ENCODE measurements around the gene NDOR1. TPM values are rescaled to one million over a fixed set of nuclear protein-coding genes. Genes with fewer than 3 reads are reported as not detected.
"Not testable (repeated sequence)": the region's sequence is repeated elsewhere in the genome, so short reads cannot be mapped to it uniquely, and the experiment has no call there.

The NDOR1 gene
- polyA plus RNA-seq, 5 donors: 6.9 to 16.1 (median 9.8) TPM

DNA sequence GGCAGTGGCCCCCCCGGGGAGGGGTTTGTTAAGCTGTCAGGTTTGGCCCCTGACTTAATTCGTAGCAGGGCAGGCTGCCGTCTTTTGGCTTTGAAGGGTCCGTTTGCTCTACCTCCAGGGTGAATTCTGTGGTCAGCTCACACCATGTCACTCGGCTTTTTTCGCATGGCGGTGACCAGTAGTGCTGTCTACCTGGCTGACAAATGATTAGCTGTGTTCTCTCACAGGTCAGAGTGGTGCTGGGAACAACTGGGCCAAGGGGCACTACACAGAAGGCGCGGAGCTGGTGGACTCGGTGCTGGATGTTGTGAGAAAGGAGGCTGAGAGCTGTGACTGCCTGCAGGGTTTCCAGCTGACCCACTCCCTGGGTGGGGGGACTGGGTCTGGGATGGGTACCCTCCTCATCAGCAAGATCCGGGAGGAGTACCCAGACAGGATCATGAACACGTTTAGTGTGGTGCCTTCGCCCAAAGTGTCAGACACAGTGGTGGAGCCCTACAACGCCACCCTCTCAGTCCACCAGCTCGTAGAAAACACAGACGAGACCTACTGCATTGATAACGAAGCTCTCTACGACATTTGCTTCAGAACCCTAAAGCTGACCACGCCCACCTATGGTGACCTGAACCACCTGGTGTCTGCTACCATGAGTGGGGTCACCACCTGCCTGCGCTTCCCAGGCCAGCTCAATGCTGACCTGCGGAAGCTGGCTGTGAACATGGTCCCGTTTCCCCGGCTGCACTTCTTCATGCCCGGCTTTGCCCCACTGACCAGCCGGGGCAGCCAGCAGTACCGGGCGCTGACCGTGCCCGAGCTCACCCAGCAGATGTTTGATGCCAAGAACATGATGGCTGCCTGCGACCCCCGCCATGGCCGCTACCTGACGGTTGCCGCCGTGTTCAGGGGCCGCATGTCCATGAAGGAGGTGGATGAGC is 37.0 kb downstream of the NDOR1 start:
- DNase-seq: no peak

DNA sequence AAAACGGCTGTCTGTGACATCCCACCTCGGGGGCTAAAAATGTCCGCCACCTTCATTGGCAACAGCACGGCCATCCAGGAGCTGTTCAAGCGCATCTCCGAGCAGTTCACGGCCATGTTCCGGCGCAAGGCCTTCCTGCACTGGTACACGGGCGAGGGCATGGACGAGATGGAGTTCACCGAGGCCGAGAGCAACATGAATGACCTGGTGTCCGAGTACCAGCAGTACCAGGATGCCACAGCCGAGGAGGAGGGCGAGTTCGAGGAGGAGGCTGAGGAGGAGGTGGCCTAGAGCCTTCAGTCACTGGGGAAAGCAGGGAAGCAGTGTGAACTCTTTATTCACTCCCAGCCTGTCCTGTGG is 37.7 kb downstream of the NDOR1 start:
- DNase-seq: not testable (repeated sequence)

DNA sequence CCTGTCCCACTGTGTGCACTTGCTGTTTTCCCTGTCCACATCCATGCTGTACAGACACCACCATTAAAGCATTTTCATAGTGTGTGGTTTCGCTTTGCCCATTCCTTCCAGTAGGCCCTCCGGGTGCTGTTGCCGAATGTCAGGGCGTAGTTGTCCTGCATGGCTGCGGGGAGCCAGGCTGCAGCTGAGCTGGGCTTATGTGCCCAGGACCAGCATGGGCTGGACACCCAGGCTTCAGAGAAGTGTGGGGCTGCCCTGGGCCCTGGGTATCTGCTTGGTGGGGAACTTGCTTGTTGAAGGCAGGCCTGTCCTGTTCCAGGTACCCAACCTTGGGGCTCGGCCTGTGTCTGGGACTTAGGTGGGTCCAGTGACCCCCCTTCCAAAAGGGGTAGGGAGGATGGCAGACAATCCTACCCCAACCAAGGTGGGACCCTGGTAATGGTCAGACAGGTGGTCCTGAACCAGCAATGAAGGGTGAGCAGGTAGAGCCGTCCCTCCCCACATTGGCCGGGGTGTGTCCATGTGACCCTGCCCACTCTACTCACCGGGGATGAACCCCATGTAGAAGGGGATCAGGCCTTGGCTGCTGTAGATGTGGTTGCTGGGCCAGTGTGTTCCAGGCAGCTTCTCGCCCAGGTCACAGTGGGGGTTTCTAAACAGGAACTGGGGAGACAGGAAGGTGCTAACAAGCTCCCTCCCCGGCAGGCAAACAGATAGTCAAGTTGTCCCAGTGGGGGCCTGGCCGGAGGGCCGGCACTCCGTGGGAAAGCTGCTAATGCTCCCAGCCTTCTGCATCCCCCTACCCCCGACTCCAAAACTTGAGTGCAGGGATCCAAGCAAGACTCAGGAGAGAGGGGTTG is 38.4 kb downstream of the NDOR1 start:
- DNase-seq: no peak

DNA sequence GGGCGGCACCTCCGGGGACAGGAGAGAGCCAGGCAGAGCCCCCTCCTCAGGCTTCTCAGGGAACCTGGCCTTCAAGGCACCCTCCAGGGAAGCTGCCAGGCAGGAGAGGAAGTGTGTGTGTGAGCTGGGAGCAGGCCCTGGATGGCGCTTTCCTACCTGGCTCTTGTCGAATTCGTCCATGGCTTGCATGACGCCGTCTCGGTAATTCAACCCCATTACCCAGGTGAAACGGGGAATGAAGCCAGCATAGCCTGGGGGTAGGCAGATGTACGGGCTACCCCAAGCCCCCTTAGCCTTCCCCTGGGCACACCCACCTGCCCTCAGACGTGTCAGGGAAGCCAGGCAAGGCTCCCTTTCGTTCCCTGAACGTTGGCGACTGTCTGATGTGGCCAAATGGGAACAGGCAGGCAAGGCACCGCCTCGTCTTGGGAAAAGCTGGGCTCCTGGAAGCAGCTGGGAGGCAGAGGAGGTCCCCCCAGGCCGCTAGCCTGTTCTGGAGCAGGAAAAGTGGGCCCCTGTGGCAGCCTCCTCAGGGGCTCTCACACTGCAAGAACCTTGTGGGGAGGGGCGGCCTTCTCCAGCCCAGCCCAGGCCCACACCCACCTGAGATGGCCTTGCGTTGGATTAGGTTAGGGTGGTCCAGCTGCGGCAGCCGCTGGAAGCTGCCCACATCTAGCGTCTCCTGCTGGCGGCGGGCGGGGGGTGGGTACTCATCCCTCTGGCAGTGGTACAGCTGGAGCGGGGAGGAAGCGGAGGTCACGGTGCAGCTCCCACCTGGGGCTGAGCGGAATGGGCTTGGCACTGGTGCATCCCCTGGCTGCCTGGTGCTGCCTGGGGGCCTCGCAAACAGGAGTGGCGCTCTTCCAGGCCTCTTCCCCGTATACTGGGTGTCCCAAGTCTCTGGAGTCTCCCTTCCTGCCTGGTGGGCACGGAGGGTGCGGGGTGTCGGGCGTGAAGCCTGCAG is 39.3 kb downstream of the NDOR1 start:
- no peak for DNase-seq

DNA sequence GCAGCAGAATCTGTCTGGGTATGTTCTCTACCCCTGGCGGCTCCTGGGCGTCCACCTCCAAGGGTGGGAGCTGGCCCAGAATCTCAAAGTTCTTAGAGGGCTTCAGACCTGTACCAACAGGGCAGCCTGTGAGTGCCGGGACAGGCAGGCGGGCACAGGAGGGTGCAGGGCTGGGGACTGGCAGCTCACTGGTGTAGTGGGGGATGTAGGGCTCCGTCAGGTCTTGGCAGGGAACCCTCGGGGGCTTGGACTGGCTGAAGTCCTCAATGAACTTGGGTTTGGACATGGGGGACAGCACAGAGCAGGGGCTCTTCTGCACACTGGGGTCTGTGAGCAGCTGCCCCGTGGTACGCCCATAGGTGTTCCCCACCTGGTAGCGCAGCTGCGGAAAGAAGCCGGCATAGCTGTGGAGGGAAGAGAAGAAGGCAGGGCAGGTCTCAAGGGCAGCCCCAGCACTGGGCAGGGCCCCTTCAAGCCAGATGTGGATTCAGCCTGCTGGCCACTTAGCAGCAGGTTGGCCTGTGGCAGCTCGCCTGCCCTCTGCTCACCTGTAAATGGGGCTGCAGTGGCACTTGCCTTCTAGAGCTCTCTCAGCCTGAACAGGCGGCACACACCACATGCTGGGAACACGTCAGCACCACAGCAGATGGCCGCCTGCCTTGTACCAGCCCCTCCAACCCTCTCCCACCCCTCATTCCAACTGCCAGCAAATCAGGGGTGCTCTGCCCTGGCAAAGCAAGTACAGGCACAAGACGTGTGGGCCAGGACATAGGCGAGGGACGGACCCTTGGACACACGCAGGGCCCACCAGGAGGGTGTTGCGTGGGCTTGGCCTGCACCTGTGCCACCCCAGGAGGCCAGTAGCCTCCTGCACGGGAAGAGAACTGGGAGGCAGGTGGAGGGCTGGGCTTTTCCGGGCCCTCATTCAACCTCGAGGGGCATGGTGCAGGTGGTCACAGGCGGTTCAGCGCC is 40.2 kb downstream of the NDOR1 start:
- DNase-seq: no peak

DNA sequence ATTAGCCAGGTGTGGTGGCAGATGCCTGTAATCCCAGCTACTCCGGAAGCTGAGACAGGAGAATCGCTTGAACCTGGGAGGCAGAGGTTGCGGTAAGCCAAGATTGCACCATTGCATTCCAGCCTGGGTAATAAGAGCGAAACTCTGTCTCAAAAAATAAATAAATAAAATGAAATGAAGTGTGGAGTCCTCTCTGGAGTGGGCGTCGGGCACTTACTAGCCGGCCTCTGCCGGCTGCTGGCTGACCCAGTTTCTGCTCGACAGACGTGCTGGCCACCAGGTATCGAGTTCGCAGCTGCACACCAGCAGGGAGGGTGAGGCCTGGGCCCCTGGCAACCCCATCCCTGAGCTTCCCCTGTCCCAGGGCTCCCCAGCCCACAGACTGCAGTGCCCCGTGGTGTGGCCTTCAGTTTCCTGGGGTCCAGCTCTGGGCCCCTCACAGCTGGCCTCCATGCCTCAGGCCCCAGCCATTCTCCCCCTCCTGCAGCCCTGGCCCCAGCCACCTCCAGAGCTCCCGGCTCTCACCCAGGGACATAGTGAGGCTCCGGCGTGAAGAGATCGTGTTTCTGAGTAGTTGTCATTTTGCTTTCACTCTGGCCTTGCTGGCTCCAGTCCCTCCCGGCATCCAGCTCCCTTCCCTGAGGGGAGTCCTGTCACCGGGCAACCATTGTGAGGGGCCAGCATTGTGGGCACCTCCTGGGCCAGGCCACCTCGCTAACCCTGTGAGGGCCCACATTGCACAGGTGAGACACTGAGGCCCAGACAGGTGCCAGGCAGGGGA is 41.8 kb downstream of the NDOR1 start:
- no peak for DNase-seq

DNA sequence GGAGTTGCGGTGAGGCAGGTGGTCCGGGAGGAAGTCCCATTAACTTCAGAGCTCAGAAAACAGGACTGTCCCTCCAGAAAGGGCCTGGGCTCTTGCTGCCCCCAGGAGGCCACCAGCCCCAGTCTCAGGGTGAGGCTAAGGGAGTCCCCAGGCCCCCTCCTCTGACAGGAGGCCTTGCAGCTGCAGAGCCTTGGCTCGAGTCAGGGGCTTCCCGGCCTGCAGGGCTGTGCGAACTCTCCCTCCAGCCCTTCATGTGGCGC is 42.3 kb downstream of the NDOR1 start:
- no peak for DNase-seq

DNA sequence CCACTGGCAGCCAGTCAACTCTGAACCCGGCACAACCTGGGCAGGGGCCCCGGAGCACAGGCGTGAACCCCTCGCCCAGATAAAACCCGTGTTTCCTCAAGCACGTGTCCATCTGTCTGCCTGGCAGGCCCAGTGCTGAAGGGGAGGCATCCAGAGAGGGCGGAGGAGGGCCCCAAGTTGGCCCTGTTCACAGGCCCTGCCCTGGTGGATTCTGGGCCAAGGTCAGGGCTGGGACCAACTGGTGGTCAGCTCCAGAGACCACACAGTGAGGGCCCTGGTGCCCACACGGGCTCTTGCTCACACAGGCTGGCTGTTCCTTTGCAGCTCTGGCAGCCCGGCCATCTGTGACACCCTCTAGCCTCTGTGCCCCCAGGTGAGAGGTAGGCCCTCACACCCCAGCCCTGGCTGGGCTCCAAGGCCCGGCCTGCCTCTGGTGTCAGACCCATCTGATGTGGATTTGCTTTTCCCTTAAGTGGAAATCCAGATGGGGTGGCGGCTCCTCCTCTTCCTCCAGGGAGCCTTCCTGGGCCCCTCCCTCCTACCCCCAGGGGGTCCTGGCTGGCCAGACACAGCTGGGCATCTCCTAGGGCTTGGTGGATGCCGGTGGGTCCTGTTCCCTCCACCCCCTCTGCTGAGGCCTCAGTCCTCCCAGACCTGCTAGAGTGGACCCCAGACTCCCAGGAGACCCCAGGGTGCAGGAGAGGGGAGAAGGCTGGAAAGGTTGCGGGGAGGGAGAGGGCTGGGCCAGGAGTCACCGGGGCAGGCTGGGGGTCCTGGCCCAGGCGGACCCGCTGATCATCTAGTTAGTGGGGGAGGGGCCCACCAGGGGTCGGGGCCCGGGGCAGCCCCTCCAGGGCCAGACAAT is 45.1 kb downstream of the NDOR1 start:
- no peak for DNase-seq

DNA sequence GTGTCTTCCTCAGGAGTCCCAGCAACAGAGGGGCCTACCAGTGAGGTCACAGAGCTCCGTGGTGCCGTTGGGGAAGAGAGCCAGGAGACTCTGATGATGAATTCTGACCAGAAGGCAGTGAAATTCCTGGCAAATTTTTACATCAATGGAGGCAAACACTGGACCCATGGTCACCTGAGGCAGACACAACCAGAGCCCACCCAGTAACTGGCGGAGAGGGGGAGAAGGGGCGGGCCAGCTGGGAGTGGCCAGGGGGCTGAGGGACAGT is 45.6 kb downstream of the NDOR1 start, which contains the start of gene STPG3:
STPG3 (plus strand) TSS at position 93 of the 268 bp plus-strand sequence; CDS start at position 94, 1 bp downstream.
- no peak for DNase-seq

DNA sequence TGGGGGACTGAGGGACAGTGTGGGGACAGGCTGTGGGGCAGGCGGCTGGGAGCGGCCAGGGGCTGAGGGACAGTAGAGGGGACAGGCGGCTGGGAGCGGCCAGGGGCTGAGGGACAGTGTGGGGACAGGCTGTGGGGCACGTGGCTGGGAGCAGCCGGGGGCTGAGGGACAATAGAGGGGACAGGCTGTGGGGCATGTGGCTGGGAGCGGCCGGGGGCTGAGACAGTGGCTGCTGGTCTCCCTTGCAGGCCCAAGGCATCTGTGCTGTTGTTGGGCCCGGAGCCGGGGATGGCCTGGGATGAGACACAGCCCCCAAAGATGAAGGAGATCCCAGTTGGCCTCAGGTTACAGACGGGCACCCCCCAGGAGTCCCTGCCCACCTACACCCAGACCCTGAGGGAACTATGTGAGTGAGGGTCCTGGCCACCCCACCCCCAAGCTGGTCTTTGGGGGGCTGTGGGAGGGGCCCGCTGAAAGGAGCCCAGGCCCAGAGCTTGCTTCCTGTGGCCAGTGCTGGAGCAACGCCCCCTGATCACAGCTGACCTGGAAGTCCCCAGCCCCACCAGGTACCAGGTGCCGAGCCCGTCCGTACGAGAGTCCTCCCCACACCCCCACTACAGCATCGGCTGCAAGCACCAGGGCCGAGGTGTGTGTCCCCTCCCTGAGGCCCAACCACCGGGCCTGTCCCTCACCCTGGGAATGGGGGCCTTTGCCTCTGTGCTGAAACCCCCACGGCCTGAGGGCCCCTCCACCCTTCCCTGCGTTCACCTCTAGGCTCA is 46.2 kb downstream of the NDOR1 start:
- no peak for DNase-seq

DNA sequence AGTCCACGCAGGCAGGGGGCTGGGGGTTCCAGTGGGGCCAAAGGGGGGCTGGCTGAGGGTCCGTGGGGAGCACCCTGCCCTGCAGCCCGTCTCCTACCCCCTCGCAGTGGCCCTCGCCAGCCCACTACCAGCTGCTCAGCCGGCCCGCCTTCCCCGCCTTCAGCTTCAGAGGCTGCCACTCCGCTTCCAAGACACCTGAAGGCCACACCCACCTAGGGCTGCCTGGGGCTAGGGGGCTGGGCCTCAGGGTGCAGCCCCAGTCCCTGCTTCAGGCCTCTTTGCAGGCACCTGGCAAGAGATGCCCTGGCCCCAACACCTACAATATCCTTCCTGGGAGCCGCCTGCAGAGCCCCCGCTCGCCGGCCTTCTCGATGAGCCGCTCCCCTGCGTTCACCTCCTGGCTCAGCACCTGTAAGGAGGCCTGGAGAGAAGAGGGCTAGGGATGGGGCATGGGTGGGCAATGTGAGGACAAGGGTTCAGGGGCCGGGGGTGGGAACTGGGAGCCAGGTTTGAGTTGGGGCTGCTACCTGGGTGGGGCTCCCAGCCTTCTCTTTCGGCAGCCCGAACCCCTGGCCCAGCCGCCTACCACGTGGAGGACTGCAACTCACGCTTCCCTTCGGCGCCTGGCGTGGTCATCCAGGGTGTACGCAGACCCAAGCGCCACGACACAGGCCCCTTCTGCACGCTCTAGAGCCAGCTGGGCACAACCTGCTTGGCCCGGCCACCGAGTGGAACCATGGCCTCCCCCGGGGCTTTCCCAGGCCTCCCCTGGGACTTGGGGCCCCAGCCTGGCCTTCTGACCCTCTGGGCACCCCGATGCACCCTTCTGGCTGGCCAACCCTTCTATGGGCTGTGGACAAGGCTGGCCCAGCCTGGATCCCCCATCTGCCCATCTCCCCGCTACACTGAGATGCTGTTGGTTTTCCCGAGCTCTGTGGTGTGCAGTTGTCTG is 47.3 kb downstream of the NDOR1 start:
- no peak for DNase-seq

DNA sequence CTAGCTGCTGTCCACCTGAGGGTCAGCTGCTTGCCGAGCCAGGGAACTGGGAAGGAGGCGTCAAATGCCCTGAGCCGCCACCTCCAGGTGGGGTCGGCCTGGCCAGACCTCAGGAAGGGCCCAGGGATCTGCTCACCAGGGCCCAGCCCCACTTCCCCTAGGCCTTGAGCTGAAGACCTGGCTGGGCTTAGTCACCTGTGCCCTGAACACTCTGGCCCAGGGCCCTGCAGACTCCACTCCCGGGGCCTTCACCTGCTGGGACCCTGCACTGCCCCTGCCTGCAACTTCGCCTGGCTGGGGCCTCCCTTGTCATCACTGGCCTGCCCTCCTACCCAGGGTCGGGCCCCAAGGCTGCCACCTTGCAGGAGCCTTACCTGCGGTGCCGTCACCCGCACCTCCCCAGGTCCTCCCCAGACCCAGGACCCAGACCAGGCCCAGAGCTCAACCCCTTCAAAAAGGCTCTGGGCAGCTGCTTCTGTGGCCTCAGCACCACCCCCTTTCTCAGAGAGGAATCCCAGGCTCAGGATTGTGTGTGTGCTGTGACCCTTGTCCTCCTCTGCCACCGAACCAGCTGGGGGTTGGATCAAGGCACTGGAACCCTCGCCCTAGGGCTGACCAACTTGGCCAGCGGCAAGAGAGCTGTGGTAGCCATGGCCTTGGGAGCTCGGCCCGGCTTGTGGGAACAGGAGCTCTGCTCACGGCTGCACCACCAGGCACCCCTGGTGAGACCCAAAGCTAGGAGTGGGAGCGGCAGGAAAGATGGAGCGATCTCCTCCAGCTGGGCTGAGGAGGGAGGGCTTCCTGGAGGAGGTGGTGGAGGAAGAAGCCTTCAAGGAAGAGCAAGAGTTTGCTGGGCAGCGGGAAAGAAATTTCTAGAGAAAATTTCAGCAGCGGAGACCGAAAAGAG is 48.5 kb downstream of the NDOR1 start:
- DNase-seq: no peak

DNA sequence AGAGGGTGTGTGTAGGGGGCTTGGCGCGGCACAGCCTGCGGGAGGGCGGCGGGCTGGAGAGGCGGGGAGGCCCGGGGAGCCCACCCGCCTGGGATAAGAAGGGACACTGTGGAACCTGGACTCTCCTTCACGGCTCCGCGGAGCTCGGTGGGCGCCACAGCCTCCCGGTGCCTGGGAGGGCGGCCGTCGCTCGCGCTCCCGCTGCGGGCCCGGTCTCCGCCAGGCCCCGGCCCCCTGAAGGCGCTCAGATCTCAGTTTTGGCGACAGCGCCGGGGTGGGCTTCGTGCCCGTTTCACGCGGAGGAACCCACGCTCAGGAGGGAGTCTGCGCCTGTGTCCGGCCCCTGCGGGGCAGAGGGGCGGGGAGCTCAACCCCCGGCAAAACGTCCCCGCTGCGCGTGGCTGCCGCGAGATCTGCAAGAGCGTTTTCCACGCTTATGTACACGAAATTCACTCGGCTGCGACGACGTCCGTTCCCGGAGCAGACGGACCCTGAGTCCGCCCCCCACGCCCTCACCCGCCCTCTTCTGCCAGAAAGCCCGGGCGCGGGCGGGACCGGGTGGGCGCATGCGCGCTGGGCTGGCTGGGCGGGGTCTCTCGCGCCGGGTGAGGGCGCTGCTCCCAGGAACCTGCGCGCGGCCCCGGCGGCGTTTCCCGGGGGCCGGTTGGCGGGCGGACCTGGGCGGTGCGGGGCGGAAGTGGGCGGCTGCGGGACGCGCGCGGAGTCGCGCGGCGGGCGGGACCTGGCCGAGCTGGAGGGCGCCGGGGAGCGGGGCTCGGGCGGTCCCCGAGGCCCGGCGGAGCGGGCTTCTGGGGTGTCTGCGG is 49.3 kb downstream of the NDOR1 start, which contains the start of gene NELFB:
NELFB (plus strand) TSS at position 704 of the 824 bp plus-strand sequence.
- DNase-seq: peak; percentile 92 to 93

DNA sequence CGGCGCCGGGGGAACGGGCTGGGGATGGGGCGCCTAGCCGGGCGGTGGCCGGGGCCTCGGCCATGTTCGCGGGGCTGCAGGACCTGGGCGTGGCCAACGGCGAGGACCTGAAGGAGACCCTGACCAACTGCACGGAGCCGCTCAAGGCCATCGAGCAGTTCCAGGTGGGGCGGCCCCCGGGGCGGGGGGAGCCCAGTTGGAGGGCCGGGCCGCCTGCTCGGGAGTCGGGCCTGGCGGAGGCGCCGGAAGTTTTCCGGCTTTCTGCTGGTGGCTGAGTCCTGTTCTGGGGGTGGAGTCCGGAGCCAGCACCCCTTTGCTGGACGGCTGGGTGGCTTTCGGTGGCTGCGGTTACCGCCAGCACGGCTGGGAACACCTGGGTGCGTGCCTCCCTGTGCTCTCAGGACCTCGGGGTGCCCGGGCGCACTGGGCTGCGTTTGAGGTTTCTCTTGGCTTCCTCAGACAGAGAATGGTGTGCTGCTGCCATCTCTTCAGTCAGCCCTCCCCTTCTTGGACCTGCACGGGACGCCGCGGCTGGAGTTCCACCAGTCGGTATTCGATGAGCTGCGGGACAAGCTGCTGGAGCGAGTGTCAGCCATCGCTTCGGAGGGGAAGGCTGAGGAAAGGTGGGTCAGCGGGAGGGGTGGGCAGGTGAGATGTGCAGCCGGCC is 50.1 kb downstream of the NDOR1 start:
- no peak for DNase-seq

Measured in right lung (tissue), 5 donors.